Measurements from ENCODE around the gene SRCIN1. TPM values are rescaled to one million over a fixed set of nuclear protein-coding genes. Genes with fewer than 3 reads are reported as not detected.

The SRCIN1 gene
- total RNA-seq, 1 experiment from 2014 or later, result 6.9 TPM

DNA sequence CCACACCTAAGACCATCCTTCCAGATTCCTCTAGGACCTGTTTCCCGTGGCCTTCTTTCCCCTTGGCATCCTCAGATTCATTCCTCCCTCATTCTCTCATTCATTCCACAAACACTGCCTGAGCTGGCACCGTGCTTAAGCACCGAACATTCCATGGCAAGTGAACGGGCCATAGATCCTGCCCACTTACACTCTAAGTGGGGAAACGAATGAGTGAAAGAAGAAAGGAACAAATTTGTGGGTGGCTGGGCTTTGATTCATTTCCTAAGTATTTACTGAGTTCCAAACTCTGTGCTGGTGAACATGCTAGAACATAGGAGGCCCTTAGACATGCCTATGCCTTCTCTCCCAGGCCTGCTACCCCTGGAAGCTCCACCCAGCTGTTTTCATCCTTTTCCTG is 30.0 kb downstream of the SRCIN1 start:
- Histone ChIP-seq H3K14ac (ENCODE audit: insufficient read depth, low read length) (no peak overlapping the region), H4K8ac (replicated peaks; ENCODE audit: insufficient read length, low read depth, low read length) (no peak overlapping the region), H2BK15ac (ENCODE audit: low read depth, low read length) (no peak overlapping the region), H3K23ac (ENCODE audit: insufficient read length, low read depth, low read length) (no peak overlapping the region), H3K27me3 (ENCODE audit: insufficient read depth, low read length) (peaks cover 79% of the 10 kb centered on the region), H3K27ac (ENCODE audit: insufficient read length, low read depth, low read length) (no peak overlapping the region), H2AFZ (ENCODE audit: low read length) (no peak overlapping the region), H2AK5ac (ENCODE audit: insufficient read length, low read length) (no peak overlapping the region), H2BK120ac (ENCODE audit: low read depth, low read length, poor library complexity, severe bottlenecking) (no peak overlapping the region), H3T11ph (ENCODE audit: low read length) (no peak overlapping the region), H3K79me2 (ENCODE audit: insufficient read depth, low read length) (no peaks in the 10 kb centered on the region), H2BK20ac (ENCODE audit: low read depth, low read length, poor library complexity, severe bottlenecking) (no peak overlapping the region), H3K4me1 (ENCODE audit: insufficient read depth, low read length) (no peaks in the 10 kb centered on the region), H2BK12ac (ENCODE audit: insufficient read length, low read depth, low read length) (no peak overlapping the region), H4K5ac (ENCODE audit: insufficient read length, low read depth, low read length) (no peak overlapping the region), H3K9me3 (ENCODE audit: control insufficient read depth, low read depth, low read length) (no peaks in the 10 kb centered on the region), H3K4ac (ENCODE audit: low read depth, low read length) (no peak overlapping the region), H4K20me1 (ENCODE audit: control insufficient read depth, insufficient read depth, insufficient read length) (no peaks in the 10 kb centered on the region), H4K91ac (ENCODE audit: insufficient read length, low read depth, low read length) (no peak overlapping the region), H3K23me2 (ENCODE audit: insufficient read length, low read depth, low read length, poor library complexity, severe bottlenecking) (peaks cover 10% of the 10 kb centered on the region), H3K9ac (ENCODE audit: extremely low read depth, insufficient read length, low read length) (no peak overlapping the region), H3K79me1 (ENCODE audit: insufficient read depth, low read depth, low read length, poor library complexity, severe bottlenecking) (no peaks in the 10 kb centered on the region), H3K4me2 (ENCODE audit: insufficient read depth, insufficient read length, low read length) (no peak overlapping the region), H3K56ac (ENCODE audit: insufficient read length, low read depth, low read length) (no peak overlapping the region), H2BK5ac (ENCODE audit: insufficient read length, low read length) (no peak overlapping the region), H3K18ac (ENCODE audit: insufficient read length, low read depth, low read length) (no peak overlapping the region)
- peaks cover 37 to 55% of the 10 kb centered on the region in 2 experiments for H3K4me1 Mint-ChIP-seq
- WGBS (ENCODE audit: extremely low coverage, insufficient read length, low lambda C conversion rate), result no CpG with 5 or more reads among the region's 5 CpGs
- H3K4me3 Mint-ChIP-seq, result no peak overlapping the region
- H3K9me3 Mint-ChIP-seq, result no peaks in the 10 kb centered on the region
- DNase-seq, result no peak
- H3K36me3 Mint-ChIP-seq (ENCODE audit: insufficient read depth in 1 of 3, low read depth in 3 of 3), result no peaks in the 10 kb centered on the region
- TF ChIP-seq CTCF (conservative IDR thresholded peaks at IDR 0.05), result no peak
- peaks cover 95% of the 10 kb centered on the region for H3K27me3 Mint-ChIP-seq (ENCODE audit: low read depth)
- no peak overlapping the region for H3K27ac Mint-ChIP-seq

Measured in H9 (cell line).